Measurements from ENCODE around the gene CDRT4. TPM values are rescaled to one million over a fixed set of nuclear protein-coding genes. Genes with fewer than 3 reads are reported as not detected.

The CDRT4 gene
- total RNA-seq, 3 donors from 2014 or later (not counting 1 experiment from before 2014, with no cell fraction given): 5.5 to 14.0 (median 11.8) TPM

- H3K4me1 ChIP-seq (ENCODE audit: control insufficient read depth, insufficient read depth, low read length): peaks cover 10% of the 10 kb centered on the region
- no peak for TF ChIP-seq CTCF (IDR thresholded peaks at IDR 0.05)
- intact Hi-C loops (cut with micrococcal nuclease): no loop called here
- H3K36me3 Mint-ChIP-seq: peaks cover 8% of the 10 kb centered on the region
- no peak overlapping the region for H3K27ac Mint-ChIP-seq
- H3K27me3 ChIP-seq (ENCODE audit: control insufficient read depth, insufficient read depth, low read length): no peaks in the 10 kb centered on the region
- 93% methylated on average over 5 of the region's 6 CpGs for WGBS (ENCODE audit: insufficient coverage)
- peaks cover 2% of the 10 kb centered on the region for H3K36me3 ChIP-seq (ENCODE audit: control insufficient read depth, insufficient read depth, low read length)
- H3K4me3 Mint-ChIP-seq: no peak overlapping the region
- peaks cover 7 to 16% of the 10 kb centered on the region in 2 donors for H3K4me1 Mint-ChIP-seq
- H3K9me3 Mint-ChIP-seq: peaks cover 0 to 3% of the 10 kb centered on the region in 2 donors
- DNase-seq (no peak), ATAC-seq (no peak)
- H3K27ac ChIP-seq (ENCODE audit: low read length): no peak overlapping the region
- no peaks in the 10 kb centered on the region for H3K27me3 Mint-ChIP-seq (ENCODE audit: low read depth in 2 of 2)
- no peaks in the 10 kb centered on the region for H3K9me3 ChIP-seq (ENCODE audit: control insufficient read depth, insufficient read depth, low read length)
- no peak overlapping the region for H3K4me3 ChIP-seq (ENCODE audit: low read length)
These were observed 28.8 kb downstream of the CDRT4 start for GRCh38 chr17:15438491-15439105.

- Histone ChIP-seq H3K27ac (ENCODE audit: low read length) (no peak overlapping the region), H3K36me3 (ENCODE audit: control insufficient read depth, insufficient read depth, low read length) (peaks cover 2% of the 10 kb centered on the region), H3K4me3 (ENCODE audit: low read length) (no peak overlapping the region), H3K9me3 (ENCODE audit: control insufficient read depth, insufficient read depth, low read length) (no peaks in the 10 kb centered on the region), H3K4me1 (ENCODE audit: control insufficient read depth, insufficient read depth, low read length) (peaks cover 10% of the 10 kb centered on the region), H3K27me3 (ENCODE audit: control insufficient read depth, insufficient read depth, low read length) (no peaks in the 10 kb centered on the region)
- Mint-ChIP-seq H3K27me3 (ENCODE audit: low read depth in 2 of 2) (no peaks in the 10 kb centered on the region), H3K27ac (peak overlapping the region; percentile 73 to 75), H3K36me3 (peaks cover 8% of the 10 kb centered on the region), H3K4me1 (peaks cover 7 to 16% of the 10 kb centered on the region in 2 donors), H3K4me3 (peak overlapping the region; percentile 35), H3K9me3 (peaks cover 0 to 3% of the 10 kb centered on the region in 2 donors)
- no peak for ATAC-seq
- intact Hi-C loops (cut with micrococcal nuclease): no loop called here
- DNase-seq: no peak
- TF ChIP-seq CTCF (IDR thresholded peaks at IDR 0.05): no peak
These were observed 30.2 kb downstream of the CDRT4 start for GRCh38 chr17:15437303-15437635.

- H3K9me3 Mint-ChIP-seq: peaks cover 0 to 3% of the 10 kb centered on the region in 2 donors
- no peaks in the 10 kb centered on the region for H3K27me3 Mint-ChIP-seq (ENCODE audit: low read depth in 2 of 2)
- Histone ChIP-seq H3K4me1 (ENCODE audit: control insufficient read depth, insufficient read depth, low read length) (peaks cover 10% of the 10 kb centered on the region), H3K27me3 (ENCODE audit: control insufficient read depth, insufficient read depth, low read length) (no peaks in the 10 kb centered on the region), H3K27ac (ENCODE audit: low read length) (no peak overlapping the region), H3K4me3 (ENCODE audit: low read length) (no peak overlapping the region), H3K36me3 (ENCODE audit: control insufficient read depth, insufficient read depth, low read length) (peaks cover 2% of the 10 kb centered on the region), H3K9me3 (ENCODE audit: control insufficient read depth, insufficient read depth, low read length) (no peaks in the 10 kb centered on the region)
- H3K4me3 Mint-ChIP-seq: peak overlapping the region; percentile 35
- peaks cover 8% of the 10 kb centered on the region for H3K36me3 Mint-ChIP-seq
- H3K4me1 Mint-ChIP-seq: peaks cover 7 to 16% of the 10 kb centered on the region in 2 donors
- 83% methylated on average over 1 of the region's 3 CpGs for WGBS (ENCODE audit: insufficient coverage)
- H3K27ac Mint-ChIP-seq: peak overlapping the region; percentile 73 to 75
- TF ChIP-seq CTCF (IDR thresholded peaks at IDR 0.05): no peak
- ATAC-seq (peak in 2 of 3 donors; percentile 49 to 67), DNase-seq (peak in 1 of 2 donors; percentile 52)
- intact Hi-C loops (cut with micrococcal nuclease): no loop called here
These were observed 30.7 kb downstream of the CDRT4 start for GRCh38 chr17:15436473-15437302.
